Progenitor cell of endocrine pancreas (in vitro differentiated cells): ENCODE data around the gene HBZ. TPM values are rescaled to one million over a fixed set of nuclear protein-coding genes. Genes with fewer than 3 reads are reported as not detected.
"Not testable (repeated sequence)": the region's sequence is repeated elsewhere in the genome, so short reads cannot be mapped to it uniquely, and the experiment has no call there.

ENCODE experiments used
- DNase-seq: peaks from one replicate; pipeline ENCODE4 v3.0.0; 2021; ENCODE audit warnings: low spot score; ENCODE audit not compliant: unreplicated experiment
- H3K27ac Mint-ChIP-seq: 2 replicates; pipeline ENCODE4 v1.8.0; 2021; ENCODE audit warnings: mild to moderate bottlenecking, moderate library complexity, mixed read lengths
- H3K27me3 Mint-ChIP-seq: 2 replicates; pipeline ENCODE4 v1.8.0; 2021; ENCODE audit warnings: mixed read lengths
- H3K36me3 Mint-ChIP-seq: 2 replicates; pipeline ENCODE4 v1.8.0; 2022; ENCODE audit warnings: mixed read lengths; ENCODE audit not compliant: insufficient read depth
- H3K4me1 Mint-ChIP-seq: 2 replicates; pipeline ENCODE4 v1.8.0; 2021; ENCODE audit warnings: low read depth, mixed read lengths
- H3K4me3 Mint-ChIP-seq: 2 replicates; pipeline ENCODE4 v1.8.0; 2021; ENCODE audit warnings: low read depth, mild to moderate bottlenecking, moderate library complexity, mixed read lengths
- H3K9me3 Mint-ChIP-seq: 2 replicates; pipeline ENCODE4 v1.8.0; 2021; ENCODE audit warnings: low read depth, mixed read lengths
- total RNA-seq: library from RNA; stranded (reverse); gene quantifications from 2 replicates; pipeline ENCODE4 v1.2.1, GENCODE V29; 2021
- TF ChIP-seq, protein P1 (sequence below): fragments of 200-600 bp; sonication (generic); IDR thresholded peaks from one replicate; pipeline ENCODE4 v1.5.0; 2021; ENCODE audit warnings: antibody characterized with exemption, mild to moderate bottlenecking; ENCODE audit not compliant: unreplicated experiment

Gene HBZ
- total RNA-seq, 1 donor from 2014 or later: not detected

DNA sequence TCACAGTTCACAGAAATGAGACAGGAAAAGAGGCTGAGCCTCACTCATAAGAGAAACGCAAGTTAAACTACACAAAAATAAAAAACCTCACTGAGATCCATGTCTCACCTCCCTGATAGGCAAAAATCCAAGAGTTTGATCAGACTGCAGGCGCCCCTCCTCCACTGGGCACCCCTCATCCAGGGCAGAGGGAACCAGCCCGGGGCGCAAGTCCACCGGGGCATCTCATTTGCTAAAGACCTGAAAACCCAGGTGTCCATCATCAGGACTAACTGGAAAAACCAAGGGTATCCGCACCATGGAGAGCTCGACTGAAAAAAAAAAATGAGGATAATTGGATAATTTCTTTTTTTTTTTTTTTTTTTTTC, 2.6 kb downstream of the HBZ start:
- Mint-ChIP-seq H3K9me3 (no peaks in the 10 kb centered on the region), H3K27me3 (peaks cover 62% of the 10 kb centered on the region), H3K27ac (no peak overlapping the region), H3K36me3 (no peaks in the 10 kb centered on the region), H3K4me1 (peaks cover 3% of the 10 kb centered on the region), H3K4me3 (peak overlapping the region; percentile 41)
- no peak for DNase-seq
- TF ChIP-seq, protein P1, sequence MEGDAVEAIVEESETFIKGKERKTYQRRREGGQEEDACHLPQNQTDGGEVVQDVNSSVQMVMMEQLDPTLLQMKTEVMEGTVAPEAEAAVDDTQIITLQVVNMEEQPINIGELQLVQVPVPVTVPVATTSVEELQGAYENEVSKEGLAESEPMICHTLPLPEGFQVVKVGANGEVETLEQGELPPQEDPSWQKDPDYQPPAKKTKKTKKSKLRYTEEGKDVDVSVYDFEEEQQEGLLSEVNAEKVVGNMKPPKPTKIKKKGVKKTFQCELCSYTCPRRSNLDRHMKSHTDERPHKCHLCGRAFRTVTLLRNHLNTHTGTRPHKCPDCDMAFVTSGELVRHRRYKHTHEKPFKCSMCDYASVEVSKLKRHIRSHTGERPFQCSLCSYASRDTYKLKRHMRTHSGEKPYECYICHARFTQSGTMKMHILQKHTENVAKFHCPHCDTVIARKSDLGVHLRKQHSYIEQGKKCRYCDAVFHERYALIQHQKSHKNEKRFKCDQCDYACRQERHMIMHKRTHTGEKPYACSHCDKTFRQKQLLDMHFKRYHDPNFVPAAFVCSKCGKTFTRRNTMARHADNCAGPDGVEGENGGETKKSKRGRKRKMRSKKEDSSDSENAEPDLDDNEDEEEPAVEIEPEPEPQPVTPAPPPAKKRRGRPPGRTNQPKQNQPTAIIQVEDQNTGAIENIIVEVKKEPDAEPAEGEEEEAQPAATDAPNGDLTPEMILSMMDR: no peak

DNA sequence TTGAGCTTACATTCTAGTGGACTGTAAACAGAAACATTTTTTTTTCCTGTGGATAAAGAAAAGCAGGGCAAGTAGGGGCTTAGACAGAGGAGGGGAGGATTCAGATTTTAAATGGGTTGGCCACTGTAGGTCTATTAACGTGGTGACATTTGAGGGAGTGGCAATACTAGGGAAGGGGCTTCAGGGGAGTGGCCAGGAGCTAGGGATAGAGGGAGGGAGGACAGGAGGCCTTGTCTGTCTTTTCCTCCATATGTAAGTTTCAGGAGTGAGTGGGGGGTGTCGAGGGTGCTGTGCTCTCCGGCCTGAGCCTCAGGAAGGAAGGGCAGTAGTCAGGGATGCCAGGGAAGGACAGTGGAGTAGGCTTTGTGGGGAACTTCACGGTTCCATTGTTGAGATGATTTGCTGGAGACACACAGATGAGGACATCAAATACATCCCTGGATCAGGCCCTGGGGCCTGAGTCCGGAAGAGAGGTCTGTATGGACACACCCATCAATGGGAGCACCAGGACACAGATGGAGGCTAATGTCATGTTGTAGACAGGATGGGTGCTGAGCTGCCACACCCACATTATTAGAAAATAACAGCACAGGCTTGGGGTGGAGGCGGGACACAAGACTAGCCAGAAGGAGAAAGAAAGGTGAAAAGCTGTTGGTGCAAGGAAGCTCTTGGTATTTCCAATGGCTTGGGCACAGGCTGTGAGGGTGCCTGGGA, 6.8 kb downstream of the HBZ start:
- peaks cover 57% of the 10 kb centered on the region for H3K27me3 Mint-ChIP-seq
- no peaks in the 10 kb centered on the region for H3K36me3 Mint-ChIP-seq
- TF ChIP-seq, protein P1: no peak
- no peak overlapping the region for H3K4me3 Mint-ChIP-seq
- DNase-seq: no peak
- H3K27ac Mint-ChIP-seq: no peak overlapping the region
- H3K4me1 Mint-ChIP-seq: peaks cover 3% of the 10 kb centered on the region
- H3K9me3 Mint-ChIP-seq: no peaks in the 10 kb centered on the region

DNA sequence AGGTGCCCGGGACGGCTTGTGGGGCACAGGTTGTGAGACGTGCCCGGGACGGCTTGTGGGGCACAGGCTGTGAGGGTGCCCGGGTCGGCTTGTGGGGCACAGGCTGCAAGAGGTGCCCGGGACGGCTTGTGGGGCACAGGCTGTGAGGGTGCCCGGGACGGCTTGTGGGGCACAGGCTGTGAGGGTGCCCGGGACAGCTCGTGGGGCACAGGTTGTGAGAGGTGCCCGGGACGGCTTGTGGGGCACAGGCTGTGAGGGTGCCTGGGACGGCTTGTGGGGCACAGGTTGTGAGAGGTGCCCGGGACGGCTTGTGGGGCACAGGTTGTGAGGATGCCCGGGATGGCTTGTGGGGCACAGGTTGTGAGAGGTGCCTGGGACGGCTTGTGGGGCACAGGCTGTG, 7.8 kb downstream of the HBZ start:
- not testable (repeated sequence) for H3K9me3 Mint-ChIP-seq, H3K4me1 Mint-ChIP-seq, H3K36me3 Mint-ChIP-seq, H3K27ac Mint-ChIP-seq, H3K4me3 Mint-ChIP-seq, DNase-seq
- H3K27me3 Mint-ChIP-seq: peaks cover 52% of the 10 kb centered on the region

DNA sequence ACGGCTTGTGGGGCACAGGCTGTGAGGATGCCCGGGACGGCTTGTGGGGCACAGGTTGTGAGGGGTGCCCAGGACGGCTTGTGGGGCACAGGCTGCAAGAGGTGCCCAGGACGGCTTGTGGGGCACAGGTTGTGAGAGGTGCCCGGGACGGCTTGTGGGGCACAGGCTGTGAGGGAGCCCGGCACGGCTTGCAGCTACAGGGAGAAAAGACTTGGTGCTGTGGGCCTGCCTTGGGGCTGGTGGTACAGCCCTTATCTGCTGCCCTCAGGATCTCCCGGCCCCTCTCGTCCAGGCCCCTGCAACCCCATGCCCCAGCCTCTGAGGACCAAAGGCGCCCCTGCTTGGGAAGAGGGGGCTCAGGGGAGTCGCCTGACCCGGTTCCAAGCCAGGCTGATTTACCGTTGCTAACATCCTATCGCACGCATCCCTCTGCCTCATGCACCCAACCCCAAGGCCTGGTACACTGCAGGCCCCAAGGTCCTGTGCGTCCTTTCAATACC, 8.3 kb downstream of the HBZ start:
- no peak overlapping the region for H3K4me3 Mint-ChIP-seq
- TF ChIP-seq, protein P1: no peak
- DNase-seq: no peak
- H3K36me3 Mint-ChIP-seq: no peaks in the 10 kb centered on the region
- no peak overlapping the region for H3K27ac Mint-ChIP-seq
- no peaks in the 10 kb centered on the region for H3K4me1 Mint-ChIP-seq
- H3K9me3 Mint-ChIP-seq: no peaks in the 10 kb centered on the region
- peaks cover 53% of the 10 kb centered on the region for H3K27me3 Mint-ChIP-seq

DNA sequence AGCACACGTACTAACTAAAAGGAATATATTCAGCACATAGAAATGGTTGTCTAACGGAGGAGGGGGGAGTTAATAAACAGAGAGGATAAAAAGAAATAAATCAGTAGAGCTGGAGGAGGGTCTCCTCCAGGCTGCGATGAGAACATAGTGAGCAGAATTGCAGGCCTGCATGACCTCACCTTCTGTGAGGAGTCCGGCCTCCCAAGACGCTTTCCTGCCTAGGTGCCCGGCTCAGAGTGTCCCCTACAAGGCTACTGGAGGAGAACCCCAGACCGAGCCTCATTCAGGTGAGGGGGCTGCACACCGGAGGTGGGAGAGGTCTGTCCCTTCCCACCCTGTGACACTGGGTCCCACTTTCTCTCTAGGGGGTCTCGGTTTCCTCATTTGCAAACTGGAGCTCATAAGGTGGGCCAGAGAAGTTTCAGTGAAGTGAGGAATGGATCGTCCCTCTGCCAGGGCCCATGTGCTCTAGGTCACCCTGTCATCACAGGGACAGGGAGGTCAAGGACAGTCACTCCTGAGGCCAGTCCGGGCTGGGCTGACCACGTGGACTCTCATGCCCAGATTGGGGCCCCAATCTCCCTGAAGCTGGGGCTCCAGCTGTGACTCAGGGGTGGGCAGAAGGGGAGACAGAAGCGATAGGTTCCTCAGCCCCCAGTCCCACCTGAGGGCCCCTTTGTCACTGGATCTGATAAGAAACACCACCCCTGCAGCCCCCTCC, 10.0 kb downstream of the HBZ start:
- peaks cover 59% of the 10 kb centered on the region for H3K27me3 Mint-ChIP-seq
- DNase-seq: no peak

DNA sequence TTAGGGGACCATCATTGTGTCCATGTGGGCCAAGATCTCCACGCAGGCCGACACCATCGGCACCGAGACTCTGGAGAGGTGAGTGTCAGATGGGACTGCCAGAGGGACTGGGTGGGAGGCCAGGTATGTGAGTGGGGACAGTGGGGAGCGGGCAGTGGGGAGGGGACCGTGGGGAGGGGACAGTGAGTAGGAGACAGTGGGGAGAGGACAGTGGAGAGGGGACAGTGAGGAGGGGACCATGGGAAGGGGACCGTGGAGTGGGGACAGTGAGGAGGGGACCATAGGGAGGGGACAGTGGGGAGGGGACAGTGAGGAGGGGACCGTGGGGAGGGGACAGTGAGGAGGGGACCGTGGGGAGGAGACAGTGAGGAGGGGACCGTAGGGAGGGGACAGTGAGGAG, 10.7 kb downstream of the HBZ start:
- not testable (repeated sequence) for H3K4me1 Mint-ChIP-seq, H3K36me3 Mint-ChIP-seq, H3K27ac Mint-ChIP-seq, H3K4me3 Mint-ChIP-seq, DNase-seq, H3K9me3 Mint-ChIP-seq
- H3K27me3 Mint-ChIP-seq: peaks cover 59% of the 10 kb centered on the region

More for the DNA sequence above, 10.0 kb downstream of the HBZ start:
- H3K36me3 Mint-ChIP-seq: no peaks in the 10 kb centered on the region
- H3K4me3 Mint-ChIP-seq: no peak overlapping the region
- no peak overlapping the region for H3K27ac Mint-ChIP-seq
- TF ChIP-seq, protein P1: no peak
- no peaks in the 10 kb centered on the region for H3K9me3 Mint-ChIP-seq
- H3K4me1 Mint-ChIP-seq: no peaks in the 10 kb centered on the region

DNA sequence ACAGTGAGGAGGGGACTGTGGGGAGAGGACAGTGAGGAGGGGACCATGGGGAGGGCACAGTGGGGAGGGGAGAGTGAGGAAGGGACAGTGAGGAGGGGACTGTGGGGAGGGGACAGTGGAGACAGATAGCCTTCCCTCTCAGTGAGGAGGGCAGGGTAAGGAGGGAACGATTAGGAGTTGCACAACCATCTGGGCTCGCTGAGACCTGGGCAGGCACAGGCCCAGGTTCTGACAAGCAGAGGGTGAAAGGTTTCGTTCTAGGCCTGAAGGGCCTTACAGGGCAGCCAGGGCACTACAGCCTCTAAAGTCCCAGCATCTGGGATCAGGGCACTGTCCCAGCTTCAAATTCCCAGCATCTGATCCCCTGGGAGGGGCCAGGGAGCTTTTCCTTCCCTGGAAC, 11.3 kb downstream of the HBZ start:
- not testable (repeated sequence) for H3K4me1 Mint-ChIP-seq, H3K27ac Mint-ChIP-seq, H3K4me3 Mint-ChIP-seq, DNase-seq, H3K9me3 Mint-ChIP-seq, H3K36me3 Mint-ChIP-seq
- H3K27me3 Mint-ChIP-seq: peaks cover 61% of the 10 kb centered on the region

DNA sequence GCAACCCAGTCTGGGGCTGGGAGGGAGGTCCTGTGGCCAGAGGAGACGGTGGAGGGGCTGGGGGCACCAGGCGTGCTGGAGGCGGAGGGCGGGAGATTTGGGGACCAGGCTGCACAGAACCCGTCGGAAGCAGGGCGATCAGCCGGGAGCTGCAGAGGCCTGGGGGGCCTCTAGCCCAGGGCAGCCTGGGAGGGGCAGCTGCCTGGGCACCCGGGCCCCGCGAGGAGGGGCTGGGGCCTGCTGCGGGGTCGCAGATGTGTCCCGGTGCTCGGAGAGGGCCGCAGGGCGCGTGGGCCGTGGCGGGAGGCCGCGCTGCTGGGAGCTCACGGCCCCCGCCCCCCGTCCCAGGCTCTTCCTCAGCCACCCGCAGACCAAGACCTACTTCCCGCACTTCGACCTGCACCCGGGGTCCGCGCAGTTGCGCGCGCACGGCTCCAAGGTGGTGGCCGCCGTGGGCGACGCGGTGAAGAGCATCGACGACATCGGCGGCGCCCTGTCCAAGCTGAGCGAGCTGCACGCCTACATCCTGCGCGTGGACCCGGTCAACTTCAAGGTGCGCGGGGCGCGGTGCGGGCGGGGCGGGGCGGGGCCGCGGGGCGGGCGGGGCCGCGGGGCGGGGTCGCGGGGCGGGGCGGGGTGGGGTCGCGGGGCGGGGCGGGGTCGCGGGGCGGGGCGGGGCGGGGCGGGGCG, 11.8 kb downstream of the HBZ start:
- not testable (repeated sequence) for H3K9me3 Mint-ChIP-seq, H3K4me1 Mint-ChIP-seq, DNase-seq, H3K36me3 Mint-ChIP-seq, H3K27ac Mint-ChIP-seq, H3K4me3 Mint-ChIP-seq
- peaks cover 62% of the 10 kb centered on the region for H3K27me3 Mint-ChIP-seq
